ENCODE measurements around the gene ARL14EPL.

The ARL14EPL gene

DNA sequence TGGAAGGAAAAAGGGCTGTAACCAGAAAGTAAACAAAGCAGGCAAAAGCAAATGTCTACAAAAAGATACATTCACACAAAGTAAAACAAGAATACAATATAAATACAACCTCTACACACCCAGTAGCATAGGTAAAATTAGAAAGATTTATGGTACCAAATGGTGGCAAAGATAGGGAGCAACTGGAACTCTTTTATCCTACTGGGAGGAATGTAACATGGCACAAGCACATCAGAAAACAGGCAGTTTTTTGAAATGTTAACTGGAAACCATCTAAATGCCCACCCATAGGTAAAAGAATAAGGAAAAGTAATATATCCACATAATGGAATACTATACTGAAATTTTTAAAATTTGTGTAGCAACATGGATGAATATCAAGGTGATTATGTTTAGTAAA, 8.7 kb upstream of the ARL14EPL start:
- CTCF ChIA-PET: no interaction called here
- no peak overlapping the region for H3K4me3 ChIP-seq (ENCODE audit: low read depth, low read length)
- DNase-seq (ENCODE audit: low read depth, low spot score): no peak
- TF ChIP-seq, protein P1, sequence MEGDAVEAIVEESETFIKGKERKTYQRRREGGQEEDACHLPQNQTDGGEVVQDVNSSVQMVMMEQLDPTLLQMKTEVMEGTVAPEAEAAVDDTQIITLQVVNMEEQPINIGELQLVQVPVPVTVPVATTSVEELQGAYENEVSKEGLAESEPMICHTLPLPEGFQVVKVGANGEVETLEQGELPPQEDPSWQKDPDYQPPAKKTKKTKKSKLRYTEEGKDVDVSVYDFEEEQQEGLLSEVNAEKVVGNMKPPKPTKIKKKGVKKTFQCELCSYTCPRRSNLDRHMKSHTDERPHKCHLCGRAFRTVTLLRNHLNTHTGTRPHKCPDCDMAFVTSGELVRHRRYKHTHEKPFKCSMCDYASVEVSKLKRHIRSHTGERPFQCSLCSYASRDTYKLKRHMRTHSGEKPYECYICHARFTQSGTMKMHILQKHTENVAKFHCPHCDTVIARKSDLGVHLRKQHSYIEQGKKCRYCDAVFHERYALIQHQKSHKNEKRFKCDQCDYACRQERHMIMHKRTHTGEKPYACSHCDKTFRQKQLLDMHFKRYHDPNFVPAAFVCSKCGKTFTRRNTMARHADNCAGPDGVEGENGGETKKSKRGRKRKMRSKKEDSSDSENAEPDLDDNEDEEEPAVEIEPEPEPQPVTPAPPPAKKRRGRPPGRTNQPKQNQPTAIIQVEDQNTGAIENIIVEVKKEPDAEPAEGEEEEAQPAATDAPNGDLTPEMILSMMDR (IDR thresholded peaks at IDR 0.05; ENCODE audit: insufficient read depth, low read length, missing control alignments): no peak
- POLR2A ChIA-PET: no interaction called here

DNA sequence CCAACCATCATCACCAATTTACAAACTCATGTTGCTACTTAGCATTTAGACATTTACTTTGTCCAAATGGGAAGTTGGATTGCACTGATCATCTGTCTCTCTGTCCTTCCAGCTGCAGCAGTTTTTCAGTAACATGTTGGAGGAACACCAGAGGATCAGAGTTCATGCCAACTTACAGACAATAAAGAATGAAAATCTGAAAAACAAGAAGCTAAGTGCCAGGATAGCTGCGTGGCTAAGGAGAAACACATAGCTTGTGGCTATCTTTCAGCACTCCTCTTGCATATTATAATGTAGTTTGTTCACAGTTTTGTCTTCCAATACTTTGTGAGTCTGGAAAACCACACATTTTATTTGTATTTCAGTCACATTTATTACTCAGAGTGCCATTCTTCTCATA, 6.4 kb upstream of the ARL14EPL start:
- TF ChIP-seq, protein P1 (IDR thresholded peaks at IDR 0.05; ENCODE audit: insufficient read depth, low read length, missing control alignments): no peak
- no peak overlapping the region for H3K4me3 ChIP-seq (ENCODE audit: low read depth, low read length)
- ChIA-PET POLR2A (no interaction called here), CTCF (no interaction called here)
- no peak for DNase-seq (ENCODE audit: low read depth, low spot score)

DNA sequence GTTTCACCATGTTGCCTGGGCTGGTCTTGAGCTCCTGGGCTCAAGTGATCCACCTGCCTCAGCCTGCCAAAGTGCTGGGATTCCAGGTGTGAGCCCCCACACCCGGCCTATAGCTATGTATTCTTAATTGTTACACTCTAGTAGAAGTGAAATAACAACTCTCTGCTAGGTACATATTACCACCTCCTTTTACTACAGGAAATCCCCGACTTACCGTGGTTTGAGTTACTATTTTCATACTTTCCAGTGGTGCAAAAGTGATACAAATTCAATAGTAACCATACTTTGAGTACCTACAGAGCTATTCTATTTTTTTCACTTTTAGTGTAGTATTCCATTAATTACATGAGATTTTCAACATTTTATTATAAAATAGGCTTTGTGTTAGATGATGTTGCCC, 719 bp downstream of the ARL14EPL start:
- H3K4me3 ChIP-seq (ENCODE audit: low read depth, low read length): no peak overlapping the region
- DNase-seq (ENCODE audit: low read depth, low spot score): no peak
- POLR2A ChIA-PET: no interaction called here
- CTCF ChIA-PET: interaction anchor here (1.0 to 1.2 kb wide), 2 partner anchors 143 to 145 kb away, joined by 3 to 4 read pairs; no protein-coding TSS in a partner anchor
- TF ChIP-seq, protein P1 (IDR thresholded peaks at IDR 0.05; ENCODE audit: insufficient read depth, low read length, missing control alignments): no peak

DNA sequence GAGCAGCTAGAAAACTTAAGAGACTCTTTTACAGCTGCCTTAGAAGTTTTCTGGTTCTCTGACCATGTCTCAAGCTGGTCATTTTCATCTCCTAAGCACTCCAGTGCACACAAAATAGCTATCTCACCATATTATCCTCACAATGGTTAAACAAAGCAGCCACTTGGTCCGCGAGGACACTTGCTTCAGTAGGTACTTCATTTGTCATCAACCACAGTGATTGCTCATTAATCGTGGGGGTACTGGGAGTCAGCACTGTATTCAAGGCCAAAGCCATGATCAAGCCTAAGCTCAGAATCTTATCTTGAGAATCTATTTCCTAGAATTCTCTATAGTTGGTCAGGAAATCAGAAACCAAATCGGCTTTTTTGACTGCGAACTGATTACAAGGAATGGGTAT, 2.9 kb downstream of the ARL14EPL start:
- POLR2A ChIA-PET: no interaction called here

DNA sequence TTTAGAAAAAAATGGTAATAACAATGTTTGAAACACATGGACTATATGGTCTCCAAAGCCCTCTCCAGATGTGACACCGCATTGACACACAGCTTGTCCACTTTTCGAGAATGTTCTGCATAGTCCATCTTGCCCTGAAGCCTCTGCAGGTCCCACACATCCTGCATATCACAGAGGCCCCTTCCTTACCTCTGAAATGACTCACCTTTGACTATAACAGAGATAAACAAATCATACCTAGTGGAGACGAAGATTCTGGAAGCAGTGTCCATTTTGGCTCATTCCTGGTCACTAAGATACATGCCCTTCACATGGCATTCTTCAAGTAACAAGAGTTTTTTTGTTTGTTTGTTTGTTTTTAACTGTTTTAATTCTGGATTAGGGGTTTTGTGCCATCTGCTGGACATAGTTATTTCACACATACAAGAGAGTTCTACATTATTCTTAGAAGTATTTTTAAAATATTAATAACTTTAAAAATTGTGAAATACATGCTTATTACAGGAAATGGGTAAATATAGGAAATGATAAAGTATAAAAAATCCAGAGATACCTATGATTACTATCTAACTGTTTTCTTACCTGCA, 5.1 kb downstream of the ARL14EPL start:
- TF ChIP-seq, protein P1 (IDR thresholded peaks at IDR 0.05; ENCODE audit: insufficient read depth, low read length, missing control alignments): no peak
- ChIA-PET CTCF (interaction anchor here (1.2 kb wide), 1 partner anchor 402 kb away, joined by 3 read pairs; no protein-coding TSS in a partner anchor), POLR2A (no interaction called here)
- H3K4me3 ChIP-seq (ENCODE audit: low read depth, low read length): no peak overlapping the region
- DNase-seq (ENCODE audit: low read depth, low spot score): no peak

More for the DNA sequence above, 2.9 kb downstream of the ARL14EPL start:
- no peak for DNase-seq (ENCODE audit: low read depth, low spot score)
- TF ChIP-seq, protein P1 (IDR thresholded peaks at IDR 0.05; ENCODE audit: insufficient read depth, low read length, missing control alignments): no peak
- H3K4me3 ChIP-seq (ENCODE audit: low read depth, low read length): no peak overlapping the region
- CTCF ChIA-PET: interaction anchor here (1.0 to 1.3 kb wide), 2 partner anchors 75 to 145 kb away, joined by 3 read pairs; no protein-coding TSS in a partner anchor

DNA sequence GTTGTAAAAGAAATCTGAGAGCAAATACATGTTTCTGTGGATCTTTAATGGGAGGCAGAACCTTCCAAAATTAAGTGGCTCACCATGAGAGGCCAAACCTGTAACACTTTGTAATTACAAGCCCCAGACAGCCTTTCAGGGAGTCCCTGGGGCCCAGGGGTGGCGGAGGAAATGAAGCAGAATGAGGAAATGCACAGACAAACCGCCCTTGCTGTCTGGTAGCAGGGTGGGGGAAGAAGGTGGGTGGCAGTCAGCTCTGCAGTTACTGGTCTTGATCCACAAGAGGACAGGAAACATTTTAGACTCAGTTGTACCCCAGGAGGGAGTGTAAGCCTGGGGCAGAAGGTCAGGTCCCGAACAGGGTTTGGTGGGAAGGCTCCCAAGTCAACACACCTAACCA, 6.5 kb downstream of the ARL14EPL start:
- TF ChIP-seq, protein P1 (IDR thresholded peaks at IDR 0.05; ENCODE audit: insufficient read depth, low read length, missing control alignments): no peak
- no peak for DNase-seq (ENCODE audit: low read depth, low spot score)
- H3K4me3 ChIP-seq (ENCODE audit: low read depth, low read length): no peak overlapping the region
- CTCF ChIA-PET: no interaction called here
- POLR2A ChIA-PET: no interaction called here
